ENCODE data around the gene POPDC2.

POPDC2 gene

DNA sequence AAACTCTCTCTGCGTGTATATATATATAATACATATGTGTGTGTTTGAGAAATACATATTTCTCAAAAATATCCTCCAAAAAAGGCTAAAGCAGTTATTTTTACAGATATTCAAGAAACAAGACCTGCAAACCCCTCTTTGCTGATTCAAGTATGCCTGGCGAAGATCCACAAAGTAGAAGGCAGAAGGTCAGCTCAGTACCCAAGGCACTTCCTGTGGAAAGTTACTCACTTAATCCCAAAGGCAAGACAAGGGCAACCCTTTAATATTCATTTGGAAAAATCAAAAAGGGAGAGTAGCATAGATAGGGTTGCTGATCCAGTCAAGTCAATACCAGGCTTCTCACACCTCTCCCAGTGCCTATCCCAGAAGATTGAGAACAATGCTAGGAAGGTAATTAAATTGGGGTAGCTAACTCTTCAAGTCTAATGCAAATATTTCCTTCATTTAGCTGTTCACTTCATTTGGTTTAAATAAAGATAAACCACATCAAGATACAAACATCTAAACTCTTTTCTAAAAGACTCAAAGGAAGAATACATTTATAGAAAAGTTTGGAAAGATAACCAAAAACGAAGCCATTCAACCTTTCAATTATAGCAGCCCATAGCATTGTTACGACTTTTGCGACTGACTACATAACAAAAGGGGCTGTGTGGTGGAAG, 9.6 kb upstream of the POPDC2 start:
- no peak for DNase-seq (ENCODE audit: low read depth in 2 of 2)

DNA sequence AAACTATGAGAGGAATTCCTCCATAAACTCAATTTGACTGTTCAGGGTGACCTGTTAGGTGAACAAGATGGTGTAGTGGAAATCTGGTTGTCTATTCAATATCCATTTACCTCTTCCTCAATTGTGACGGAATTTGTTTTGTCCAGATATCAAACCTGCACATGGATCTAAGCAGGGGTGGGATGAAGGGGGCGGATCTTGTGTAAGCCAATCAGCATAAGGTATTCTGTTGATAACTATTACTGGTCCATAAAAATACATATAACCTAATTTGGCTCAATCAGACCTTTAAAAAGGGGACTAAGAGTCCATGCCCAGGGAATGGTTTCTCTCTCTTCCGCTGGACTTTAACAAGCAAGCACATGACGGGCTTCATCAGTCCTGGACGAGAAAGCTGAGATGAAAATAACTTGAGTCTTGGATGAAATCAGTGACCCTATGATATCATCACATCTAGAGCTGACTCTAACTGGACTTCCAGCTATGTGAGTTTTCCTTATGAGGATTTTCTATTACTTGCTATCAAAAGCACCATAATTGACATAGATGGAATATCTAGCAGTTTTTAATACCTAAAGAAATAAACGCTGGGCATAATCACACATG, 5.7 kb upstream of the POPDC2 start:
- DNase-seq (ENCODE audit: low read depth in 2 of 2): no peak

- DNase-seq (ENCODE audit: low read depth in 2 of 2): no peak
Observed at GRCh38 chr3:119664850-119665379, 4.5 kb upstream of the POPDC2 start.

- DNase-seq (ENCODE audit: low read depth in 2 of 2): no peak
Observed at GRCh38 chr3:119664370-119664769, 4.0 kb upstream of the POPDC2 start.

GRCh38 chr3:119663885-119664284, 3.5 kb upstream of the POPDC2 start:
- DNase-seq (ENCODE audit: low read depth in 2 of 2): no peak

DNA sequence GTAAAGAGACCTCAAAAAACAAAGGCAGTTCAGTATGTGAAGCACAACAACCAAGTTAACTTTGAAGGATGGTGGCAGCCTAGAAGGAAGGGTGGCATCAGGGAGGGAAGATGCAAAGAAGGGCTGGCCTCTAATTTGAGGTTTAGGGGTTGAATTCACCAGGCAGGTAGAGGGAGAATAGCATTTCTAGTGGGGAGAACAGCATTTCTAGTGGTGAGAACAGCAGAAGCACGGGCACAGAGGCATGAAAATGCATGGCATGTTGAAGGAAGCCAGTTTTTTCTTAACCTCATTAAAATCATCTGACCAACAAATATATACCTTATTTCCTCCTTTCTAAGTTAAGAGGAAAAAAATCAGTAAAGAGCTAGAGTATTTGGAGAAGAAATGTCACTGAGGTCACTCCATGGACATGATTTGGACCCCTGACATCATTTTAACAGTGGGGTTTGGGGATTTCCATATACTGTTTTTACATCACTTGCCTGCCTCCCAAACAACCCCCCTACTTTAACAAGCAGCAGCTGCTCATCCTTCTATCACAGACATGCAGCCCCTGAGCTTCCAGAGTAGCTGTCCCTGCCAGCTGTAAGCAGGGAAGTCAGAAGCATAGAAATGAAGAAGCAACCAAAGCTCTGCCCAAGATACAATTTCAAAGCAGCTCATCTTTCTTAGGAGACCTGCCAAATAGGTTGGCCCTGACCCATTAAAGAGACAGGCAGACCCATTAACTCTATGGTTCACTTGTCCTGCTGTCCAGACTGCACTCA, 2.4 kb upstream of the POPDC2 start:
- DNase-seq (ENCODE audit: low read depth in 2 of 2): no peak

DNA sequence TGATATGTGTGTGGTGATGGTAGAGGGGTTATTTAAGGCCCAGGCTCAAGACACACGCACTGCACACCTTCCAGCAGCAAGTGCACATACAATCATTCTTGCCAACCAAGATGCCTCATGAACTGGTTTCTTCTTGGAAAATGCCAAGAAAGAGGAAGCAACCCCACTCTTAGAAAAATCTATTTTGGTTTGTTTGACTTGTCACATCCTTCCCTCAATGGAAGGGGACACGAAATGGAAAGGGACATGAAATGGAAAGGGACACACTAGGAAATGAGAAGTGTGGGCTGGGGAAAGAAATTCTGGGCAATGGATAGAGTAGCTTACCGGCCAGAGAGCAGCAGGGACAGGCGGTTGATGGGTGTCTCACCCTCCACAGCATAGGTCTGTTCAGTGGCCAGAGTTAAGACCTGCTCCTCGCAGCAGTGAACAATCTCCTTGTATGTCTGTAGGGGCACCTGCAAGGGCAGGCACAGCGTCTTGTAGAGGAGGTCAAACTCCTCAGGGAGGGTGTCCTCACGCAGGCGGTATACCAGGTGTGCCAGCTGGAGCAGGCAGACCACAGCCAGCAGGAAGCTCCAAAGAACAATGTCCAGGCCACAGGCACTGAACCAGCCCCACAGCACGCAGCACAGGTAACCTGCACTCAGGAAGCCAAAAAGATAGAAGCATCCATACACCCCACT, 640 bp downstream of the POPDC2 start:
- DNase-seq (ENCODE audit: low read depth in 2 of 2): no peak

GRCh38 chr3:119658994-119659393, 1.4 kb downstream of the POPDC2 start:
- no peak for DNase-seq (ENCODE audit: low read depth in 2 of 2)

DNA sequence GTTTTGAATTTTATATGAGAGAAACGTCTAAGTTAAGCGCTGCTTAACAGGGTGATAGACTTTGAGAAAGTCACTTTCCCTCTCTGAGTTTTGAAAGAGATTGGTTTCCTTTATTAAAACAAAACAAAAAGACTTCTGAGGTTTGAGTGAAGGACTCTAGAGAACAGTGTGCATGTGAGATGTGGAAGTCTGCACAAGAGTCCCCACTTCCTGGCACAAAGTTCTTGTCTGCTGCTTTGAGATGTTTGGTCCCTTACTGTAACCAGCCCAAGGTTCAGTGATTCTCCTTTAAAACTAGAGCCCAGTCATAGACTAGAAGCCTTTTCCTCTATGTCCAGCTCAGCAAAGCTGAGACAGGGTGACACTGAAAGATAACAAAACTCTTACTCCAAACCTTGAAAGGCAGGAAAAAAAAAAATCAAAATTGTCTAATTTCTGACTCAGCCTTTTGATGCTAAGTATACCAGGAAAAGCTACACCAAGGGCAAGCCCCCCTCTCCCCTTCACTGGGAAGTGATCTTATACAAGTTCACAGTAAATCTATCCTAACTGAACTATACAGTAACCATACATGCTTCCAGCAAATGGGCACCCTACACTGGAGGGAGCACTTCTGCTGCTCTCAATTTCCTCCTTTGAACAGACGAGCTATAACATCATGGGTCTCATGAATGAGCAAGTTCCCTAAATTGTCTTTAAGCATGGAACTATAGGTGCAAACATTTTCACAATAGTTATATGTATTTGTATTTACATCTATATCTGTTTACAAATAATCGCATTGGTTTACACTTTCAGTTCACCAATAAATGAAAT, 2.3 kb downstream of the POPDC2 start:
- DNase-seq (ENCODE audit: low read depth in 2 of 2): no peak

DNA sequence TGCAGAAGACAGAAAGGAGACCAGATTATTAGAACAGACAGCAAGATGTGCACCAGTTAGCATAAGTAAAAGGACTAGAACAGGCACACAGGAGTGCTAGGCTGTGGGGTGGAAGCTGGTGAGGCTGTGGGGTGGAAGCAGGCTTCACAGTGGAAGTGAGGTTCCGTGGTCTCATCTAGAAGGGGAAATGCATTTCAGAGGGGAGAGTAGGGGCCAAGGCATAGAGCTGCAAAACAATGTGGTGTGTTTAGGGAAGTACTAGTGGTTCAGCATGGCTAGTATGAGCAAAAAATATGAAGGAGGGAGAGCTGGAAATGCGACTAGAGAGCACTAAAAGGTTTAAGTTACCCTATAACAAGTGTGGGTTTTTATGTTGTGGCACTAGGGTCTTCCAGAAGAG, 6.5 kb downstream of the POPDC2 start:
- DNase-seq (ENCODE audit: low read depth in 2 of 2): no peak

- no peak for DNase-seq (ENCODE audit: low read depth in 2 of 2)
Observed at GRCh38 chr3:119652306-119653033, 7.9 kb downstream of the POPDC2 start.

DNA sequence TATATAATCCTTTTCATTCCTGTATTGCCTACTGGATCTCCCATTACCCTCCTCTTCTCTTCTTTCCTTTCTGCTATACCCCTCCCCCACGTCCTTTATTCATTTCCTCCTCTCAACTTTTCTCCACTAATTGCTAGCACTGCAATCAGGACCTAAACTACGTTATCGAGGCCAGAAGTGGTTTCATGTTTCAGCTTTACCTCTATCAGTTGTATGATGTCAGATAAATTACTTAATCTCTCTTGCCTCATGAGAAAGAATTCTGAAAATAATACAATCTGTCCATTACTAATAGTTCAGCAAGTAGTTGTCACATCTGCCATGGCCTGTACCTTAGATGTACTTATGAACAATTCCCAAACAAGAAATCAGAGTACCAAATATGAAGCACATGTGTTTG, 10.6 kb downstream of the POPDC2 start:
- no peak for DNase-seq (ENCODE audit: low read depth in 2 of 2)

DNA sequence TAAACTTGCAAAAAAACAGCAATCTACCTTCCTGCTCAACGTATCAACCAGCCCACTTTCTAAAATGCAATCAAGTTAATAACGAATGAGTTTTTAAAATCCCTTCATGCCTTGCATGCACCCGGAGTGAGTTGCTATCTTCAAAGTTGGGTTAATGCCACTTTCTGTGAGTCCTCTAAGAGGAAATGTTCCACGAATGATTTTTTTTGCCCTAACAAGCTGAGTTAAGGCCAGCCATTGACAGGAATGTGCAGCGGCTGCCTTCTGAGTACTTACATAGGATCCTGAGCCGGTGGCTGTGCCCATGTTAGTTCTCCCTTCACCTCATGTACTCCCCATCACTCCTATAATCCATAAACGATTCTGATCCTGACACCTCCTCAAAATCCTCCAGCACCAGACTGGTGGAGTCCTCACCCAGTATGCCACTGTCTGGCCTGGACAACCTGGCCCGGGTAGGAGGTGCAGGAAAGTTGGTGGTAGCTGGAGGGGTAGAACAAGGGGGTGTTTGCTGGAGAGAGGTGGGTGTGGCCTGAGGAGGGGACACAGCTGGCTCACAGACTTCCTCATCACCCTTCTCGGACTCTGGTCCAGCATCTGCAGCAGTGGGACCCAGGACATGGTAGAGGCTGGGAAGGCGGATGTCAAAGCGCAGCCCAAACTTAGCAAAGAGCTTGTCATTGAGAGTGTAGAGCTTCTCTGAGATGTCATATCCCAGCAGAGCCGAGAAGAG, 12.4 kb downstream of the POPDC2 start:
- no peak for DNase-seq (ENCODE audit: low read depth in 2 of 2)

- no peak for DNase-seq (ENCODE audit: low read depth in 2 of 2)
Observed at GRCh38 chr3:119647171-119647570, 13.2 kb downstream of the POPDC2 start.

DNA sequence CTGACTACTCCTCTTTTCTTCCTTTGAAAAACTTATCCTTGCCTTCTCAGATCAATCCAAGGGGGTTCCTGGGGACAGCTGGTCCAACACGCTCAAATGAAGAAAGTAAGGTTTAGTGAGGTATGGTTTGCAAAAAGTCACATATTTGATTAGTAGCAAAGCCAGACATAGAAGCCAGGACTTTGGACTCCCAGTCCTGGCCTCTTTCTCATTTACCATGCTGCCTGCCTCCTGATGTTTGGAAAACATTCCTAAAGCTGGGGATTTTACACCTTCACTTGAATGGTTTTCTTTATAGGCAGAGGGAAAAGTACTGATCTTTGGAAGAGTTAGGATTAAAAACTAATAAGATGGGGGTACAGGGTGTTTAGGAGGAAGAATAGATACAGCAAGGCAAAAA, 14.6 kb downstream of the POPDC2 start:
- DNase-seq (ENCODE audit: low read depth in 2 of 2): no peak

DNA sequence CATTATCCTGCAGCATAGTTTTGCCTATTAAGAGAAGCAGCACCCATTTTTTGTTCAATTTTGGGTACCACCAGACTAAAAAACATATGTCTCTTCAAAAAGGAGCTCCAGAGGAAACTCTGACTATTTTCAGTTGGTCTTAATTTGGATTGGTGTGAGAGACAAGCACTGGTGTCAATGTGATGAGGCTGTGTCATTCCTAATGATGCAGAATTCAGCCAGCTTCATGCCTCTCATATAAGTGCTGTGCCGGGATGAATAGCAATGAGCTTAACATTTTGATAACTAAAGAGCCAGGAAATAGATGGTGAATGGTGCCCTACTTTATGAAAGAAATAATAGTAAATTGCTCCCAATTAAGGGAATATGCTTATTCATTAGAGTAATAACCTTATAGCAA, 15.9 kb downstream of the POPDC2 start:
- DNase-seq (ENCODE audit: low read depth in 2 of 2): no peak

DNA sequence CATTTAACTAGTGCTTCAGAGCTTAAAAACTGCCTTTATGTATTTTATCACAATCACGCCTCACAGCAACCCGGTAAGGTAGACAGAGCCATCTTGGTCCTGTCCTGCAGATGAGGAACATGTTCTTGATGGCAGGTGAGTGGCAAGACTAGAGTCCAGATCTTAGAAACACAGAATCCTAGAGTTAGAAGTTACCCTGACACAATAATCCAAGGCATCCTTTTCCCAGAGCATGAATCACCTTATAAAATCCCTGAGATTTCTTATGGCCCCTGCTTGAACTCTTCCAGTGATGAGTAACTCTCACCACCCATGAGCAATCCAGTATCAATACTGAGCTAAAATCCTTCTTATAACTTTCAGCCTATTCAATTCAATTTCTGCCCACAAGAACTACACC, 16.9 kb downstream of the POPDC2 start:
- DNase-seq (ENCODE audit: low read depth in 2 of 2): no peak

GRCh38 chr3:119642746-119643473, 17.5 kb downstream of the POPDC2 start:
- no peak for DNase-seq (ENCODE audit: low read depth in 2 of 2)

GRCh38 chr3:119641416-119641815, 19.0 kb downstream of the POPDC2 start:
- DNase-seq (ENCODE audit: low read depth in 2 of 2): no peak
